ENCODE results near the gene CPSF4.
"Not testable (repeated sequence)": the region's sequence is repeated elsewhere in the genome, so short reads cannot be mapped to it uniquely, and the experiment has no call there.

Gene CPSF4

GRCh38 chr7:99428972-99429566, 9.7 kb upstream of the CPSF4 start:
- TF ChIP-seq CTCF (IDR thresholded peaks at IDR 0.05; ENCODE audit: insufficient read depth, missing control alignments) = no peak
- FAIRE-seq = no peak

GRCh38 chr7:99429756-99430155, 9.0 kb upstream of the CPSF4 start:
- no peak for TF ChIP-seq CTCF (IDR thresholded peaks at IDR 0.05; ENCODE audit: insufficient read depth, missing control alignments)
- DNase-seq (ENCODE audit: insufficient read length, low spot score) (no peak), FAIRE-seq (no peak)

More at GRCh38 chr7:99428972-99429566, 9.7 kb upstream of the CPSF4 start:
- DNase-seq (ENCODE audit: insufficient read length, low spot score) = no peak

GRCh38 chr7:99431756-99432540, 6.8 kb upstream of the CPSF4 start:
- not testable (repeated sequence) for FAIRE-seq; DNase-seq (ENCODE audit: insufficient read length, low spot score)

GRCh38 chr7:99433158-99433557, 5.6 kb upstream of the CPSF4 start:
- no peak for TF ChIP-seq CTCF (IDR thresholded peaks at IDR 0.05; ENCODE audit: insufficient read depth, missing control alignments)
- FAIRE-seq (no peak), DNase-seq (ENCODE audit: insufficient read length, low spot score) (no peak)

GRCh38 chr7:99437946-99438572, 684 bp upstream of the CPSF4 start:
- FAIRE-seq (no peak), DNase-seq (ENCODE audit: insufficient read length, low spot score) (no peak)
- TF ChIP-seq CTCF (IDR thresholded peaks at IDR 0.05; ENCODE audit: insufficient read depth, missing control alignments) = no peak

- FAIRE-seq (no peak), DNase-seq (ENCODE audit: insufficient read length, low spot score) (no peak)
- TF ChIP-seq CTCF (IDR thresholded peaks at IDR 0.05; ENCODE audit: insufficient read depth, missing control alignments) = no peak
Observed at GRCh38 chr7:99440195-99440594, 1.5 kb downstream of the CPSF4 start.

GRCh38 chr7:99446096-99446495, 7.4 kb downstream of the CPSF4 start:
- FAIRE-seq (no peak), DNase-seq (ENCODE audit: insufficient read length, low spot score) (no peak)
- TF ChIP-seq CTCF (IDR thresholded peaks at IDR 0.05; ENCODE audit: insufficient read depth, missing control alignments) = no peak

Measured in D721Med (cell line).